ENCODE measurements around the gene S100A12.
"Not testable (repeated sequence)": the region's sequence is repeated elsewhere in the genome, so short reads cannot be mapped to it uniquely, and the experiment has no call there.

The S100A12 gene

DNA sequence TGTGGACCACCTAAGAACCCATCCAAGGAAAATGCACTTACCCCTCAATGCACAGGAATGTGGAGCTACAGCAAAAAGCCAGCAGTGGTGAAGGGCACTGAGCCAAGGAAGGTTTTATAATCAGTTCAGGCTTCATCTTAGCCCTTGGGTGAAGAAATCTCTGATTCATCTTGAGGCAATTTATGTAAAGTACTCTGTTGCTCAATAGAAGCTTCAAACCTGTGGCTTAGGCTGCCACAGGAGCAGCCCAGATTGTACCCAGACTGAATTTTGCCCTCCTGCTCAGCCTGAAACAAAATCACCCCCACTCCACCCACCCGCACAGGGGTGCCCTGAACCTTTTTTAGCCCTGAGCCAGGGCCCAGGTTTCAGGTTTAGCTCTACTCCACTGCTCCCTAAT lies at the start of gene S100A12:
S100A12 (minus strand) TSS at position 111 of the 400 bp plus-strand sequence. CDS start 1,029 bp downstream, outside the sequence.
- H3K9ac ChIP-seq (ENCODE audit: low read depth in 1 of 2, low read length in 2 of 2): no peak within 1 kb of the TSS
- no peak within 1 kb of the TSS for H3K27ac ChIP-seq (ENCODE audit: low read depth in 2 of 2, low read length in 2 of 2)
- H3K36me3 ChIP-seq (ENCODE audit: control insufficient read depth in 2 of 2, insufficient read depth in 2 of 2, low read length in 2 of 2): no peaks in the 10 kb centered on the region
- H3K4me1 ChIP-seq (ENCODE audit: control insufficient read depth in 2 of 2, insufficient read depth in 2 of 2, low read length in 2 of 2): no peaks in the 10 kb centered on the region
- H3K27me3 ChIP-seq (ENCODE audit: control insufficient read depth in 2 of 2, insufficient read depth in 2 of 2, low read length in 2 of 2): no peaks in the 10 kb centered on the region
- H3K9me3 ChIP-seq (ENCODE audit: control insufficient read depth in 2 of 2, low read length in 2 of 2): no peaks in the 10 kb centered on the region
- H3K4me3 ChIP-seq (ENCODE audit: low read length in 2 of 2): no peak within 1 kb of the TSS

DNA sequence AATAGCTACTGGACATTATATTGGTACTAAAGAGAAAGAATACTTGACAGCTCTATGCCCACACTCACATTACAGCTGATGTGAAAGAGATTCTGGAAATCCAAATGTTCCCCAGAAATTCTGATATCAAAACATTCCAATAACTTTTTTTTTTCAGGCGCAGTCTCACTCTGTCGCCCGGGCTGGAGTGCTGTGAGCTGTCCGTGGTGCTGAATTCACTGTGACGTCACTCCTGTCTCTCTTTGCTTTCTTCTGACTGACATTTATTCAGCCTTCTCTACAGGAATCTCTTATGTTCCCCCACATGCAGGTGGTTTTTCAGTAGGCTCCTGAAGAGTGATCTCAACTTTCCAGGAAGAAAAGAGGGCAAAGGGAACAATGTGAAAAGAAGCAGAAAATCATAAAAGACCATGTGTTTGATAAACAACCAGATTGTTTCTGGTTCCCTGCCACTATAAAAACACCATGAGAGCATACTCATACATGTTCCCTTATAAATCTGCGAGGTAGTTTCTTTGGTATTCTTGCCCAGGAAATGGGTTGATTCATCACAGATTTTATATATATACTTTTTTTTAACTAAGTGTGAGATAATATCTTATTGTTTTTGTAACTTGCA lies 47.1 kb upstream of the S100A12 start:
- H3K4me3 ChIP-seq (ENCODE audit: low read length in 2 of 2): no peak overlapping the region
- no peaks in the 10 kb centered on the region for H3K27me3 ChIP-seq (ENCODE audit: control insufficient read depth in 2 of 2, insufficient read depth in 2 of 2, low read length in 2 of 2)
- H3K36me3 ChIP-seq (ENCODE audit: control insufficient read depth in 2 of 2, insufficient read depth in 2 of 2, low read length in 2 of 2): no peaks in the 10 kb centered on the region
- H3K9ac ChIP-seq (ENCODE audit: low read depth in 1 of 2, low read length in 2 of 2): no peak overlapping the region
- H3K9me3 ChIP-seq (ENCODE audit: control insufficient read depth in 2 of 2, low read length in 2 of 2): no peaks in the 10 kb centered on the region
- H3K4me1 ChIP-seq (ENCODE audit: control insufficient read depth in 2 of 2, insufficient read depth in 2 of 2, low read length in 2 of 2): no peaks in the 10 kb centered on the region
- H3K27ac ChIP-seq (ENCODE audit: low read depth in 2 of 2, low read length in 2 of 2): no peak overlapping the region

DNA sequence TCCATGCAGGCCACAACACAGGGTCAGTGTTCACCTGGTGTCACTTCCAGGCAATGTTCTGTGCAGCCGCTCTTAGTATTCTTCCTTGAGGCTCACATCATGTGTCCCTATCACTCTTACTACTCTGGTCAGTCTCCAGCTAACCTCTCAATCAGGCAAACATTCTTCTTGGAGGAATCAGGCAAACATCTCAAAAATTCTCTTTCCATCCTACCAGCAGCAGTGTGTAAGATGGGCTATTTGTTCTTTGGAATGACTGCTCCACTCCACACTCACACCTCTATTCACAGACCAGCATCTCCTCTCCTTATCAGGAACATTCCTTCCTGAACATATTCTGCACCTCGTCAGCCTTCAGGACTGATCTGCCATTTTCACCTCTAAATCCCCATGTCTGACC lies 44.9 kb upstream of the S100A12 start:
- H3K4me3 ChIP-seq (ENCODE audit: low read length in 2 of 2): no peak overlapping the region
- no peak overlapping the region for H3K9ac ChIP-seq (ENCODE audit: low read depth in 1 of 2, low read length in 2 of 2)
- no peaks in the 10 kb centered on the region for H3K9me3 ChIP-seq (ENCODE audit: control insufficient read depth in 2 of 2, low read length in 2 of 2)
- H3K4me1 ChIP-seq (ENCODE audit: control insufficient read depth in 2 of 2, insufficient read depth in 2 of 2, low read length in 2 of 2): no peaks in the 10 kb centered on the region
- no peaks in the 10 kb centered on the region for H3K27me3 ChIP-seq (ENCODE audit: control insufficient read depth in 2 of 2, insufficient read depth in 2 of 2, low read length in 2 of 2)
- H3K36me3 ChIP-seq (ENCODE audit: control insufficient read depth in 2 of 2, insufficient read depth in 2 of 2, low read length in 2 of 2): no peaks in the 10 kb centered on the region
- H3K27ac ChIP-seq (ENCODE audit: low read depth in 2 of 2, low read length in 2 of 2): no peak overlapping the region

DNA sequence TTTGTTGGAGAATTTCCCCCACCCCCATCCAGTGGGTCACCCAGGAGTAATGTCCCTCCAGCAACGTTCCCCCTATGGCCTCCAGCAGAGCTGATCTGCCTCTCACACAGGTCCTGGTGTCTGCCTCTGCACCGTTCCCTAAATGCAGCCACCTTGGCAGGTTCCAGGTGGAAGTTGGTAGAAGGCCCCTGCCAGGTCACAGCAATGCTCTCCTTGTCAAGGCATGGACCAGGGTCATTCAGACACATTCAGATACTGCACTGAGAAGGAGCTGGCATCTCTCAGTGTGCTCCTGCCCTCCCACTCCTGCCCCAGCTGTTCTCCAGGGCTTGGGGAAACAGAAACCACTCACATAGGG lies 44.0 kb upstream of the S100A12 start:
- H3K27ac ChIP-seq (ENCODE audit: low read depth in 2 of 2, low read length in 2 of 2); H3K9ac ChIP-seq (ENCODE audit: low read depth in 1 of 2, low read length in 2 of 2); H3K36me3 ChIP-seq (ENCODE audit: control insufficient read depth in 2 of 2, insufficient read depth in 2 of 2, low read length in 2 of 2); H3K9me3 ChIP-seq (ENCODE audit: control insufficient read depth in 2 of 2, low read length in 2 of 2); H3K4me3 ChIP-seq (ENCODE audit: low read length in 2 of 2); H3K4me1 ChIP-seq (ENCODE audit: control insufficient read depth in 2 of 2, insufficient read depth in 2 of 2, low read length in 2 of 2); H3K27me3 ChIP-seq (ENCODE audit: control insufficient read depth in 2 of 2, insufficient read depth in 2 of 2, low read length in 2 of 2): not testable (repeated sequence)

DNA sequence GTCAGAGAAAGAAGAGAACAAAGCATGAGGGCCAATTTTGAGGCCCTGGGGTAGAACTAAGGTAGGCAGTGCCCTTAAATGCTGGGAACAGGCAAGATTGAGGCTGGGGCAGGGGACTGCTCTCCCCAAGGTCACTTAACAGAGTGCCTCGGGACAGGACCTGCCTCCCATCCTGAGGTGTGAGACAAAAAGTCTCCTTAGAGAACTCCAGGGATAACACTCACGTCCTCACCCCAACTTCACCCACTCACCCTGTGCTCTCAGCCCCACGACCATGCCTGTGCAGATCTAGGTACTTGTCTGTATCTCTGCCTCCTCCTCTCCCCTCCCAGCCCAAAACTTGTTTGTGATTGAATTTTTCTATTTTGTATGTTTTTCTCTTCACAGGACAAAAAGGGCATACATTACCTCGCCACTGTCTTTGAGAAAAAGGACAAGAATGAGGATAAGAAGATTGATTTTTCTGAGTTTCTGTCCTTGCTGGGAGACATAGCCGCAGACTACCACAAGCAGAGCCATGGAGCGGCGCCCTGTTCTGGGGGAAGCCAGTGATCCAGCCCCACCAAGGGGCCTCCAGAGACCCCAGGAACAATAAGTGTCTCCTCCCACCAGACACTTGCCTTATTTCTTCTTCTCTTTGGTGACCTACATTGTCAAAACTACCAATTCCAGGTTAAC lies 43.5 kb upstream of the S100A12 start:
- H3K27ac ChIP-seq (ENCODE audit: low read depth in 2 of 2, low read length in 2 of 2); H3K9me3 ChIP-seq (ENCODE audit: control insufficient read depth in 2 of 2, low read length in 2 of 2); H3K4me3 ChIP-seq (ENCODE audit: low read length in 2 of 2); H3K36me3 ChIP-seq (ENCODE audit: control insufficient read depth in 2 of 2, insufficient read depth in 2 of 2, low read length in 2 of 2); H3K27me3 ChIP-seq (ENCODE audit: control insufficient read depth in 2 of 2, insufficient read depth in 2 of 2, low read length in 2 of 2); H3K9ac ChIP-seq (ENCODE audit: low read depth in 1 of 2, low read length in 2 of 2); H3K4me1 ChIP-seq (ENCODE audit: control insufficient read depth in 2 of 2, insufficient read depth in 2 of 2, low read length in 2 of 2): not testable (repeated sequence)

DNA sequence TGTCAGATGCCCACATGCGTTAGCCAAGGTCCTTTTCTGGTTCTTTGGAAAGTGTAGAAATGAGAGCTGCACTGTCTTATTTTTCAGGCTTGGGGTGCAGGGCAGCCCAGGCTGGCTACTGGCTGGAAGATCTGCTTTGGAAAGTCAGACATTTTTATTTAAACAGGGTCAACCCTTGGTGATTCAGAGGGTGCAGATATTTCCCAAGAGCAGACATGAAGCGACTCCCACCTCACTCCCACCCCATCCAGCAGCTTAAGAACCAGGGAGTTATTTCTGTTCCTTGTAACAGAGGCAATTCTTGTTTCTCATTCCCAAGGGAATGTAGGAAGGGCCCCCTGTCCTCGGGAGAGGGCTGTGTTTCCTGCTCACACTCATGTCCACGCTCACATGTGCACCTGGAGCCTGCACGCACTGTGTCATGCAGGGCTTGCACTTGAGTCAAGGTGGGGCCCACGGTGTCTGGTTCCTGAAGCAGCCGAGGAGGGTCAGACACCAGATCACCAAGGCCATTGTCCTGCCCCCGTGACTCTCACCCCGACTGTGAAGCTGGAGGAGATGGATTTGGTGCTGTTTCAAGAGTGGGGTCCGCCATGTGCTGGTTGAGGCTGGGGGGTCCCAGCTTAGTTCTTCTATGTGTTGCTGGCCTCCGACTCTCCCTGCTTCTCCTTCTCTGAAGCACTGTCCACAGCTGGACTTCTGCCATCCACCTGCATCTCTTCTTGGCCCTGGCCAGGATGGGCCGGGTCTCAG lies 41.9 kb upstream of the S100A12 start:
- Histone ChIP-seq H3K9me3 (ENCODE audit: control insufficient read depth in 2 of 2, low read length in 2 of 2) (no peaks in the 10 kb centered on the region), H3K36me3 (ENCODE audit: control insufficient read depth in 2 of 2, insufficient read depth in 2 of 2, low read length in 2 of 2) (no peaks in the 10 kb centered on the region), H3K27me3 (ENCODE audit: control insufficient read depth in 2 of 2, insufficient read depth in 2 of 2, low read length in 2 of 2) (no peaks in the 10 kb centered on the region), H3K4me1 (ENCODE audit: control insufficient read depth in 2 of 2, insufficient read depth in 2 of 2, low read length in 2 of 2) (no peaks in the 10 kb centered on the region), H3K9ac (ENCODE audit: low read depth in 1 of 2, low read length in 2 of 2) (no peak overlapping the region), H3K27ac (ENCODE audit: low read depth in 2 of 2, low read length in 2 of 2) (no peak overlapping the region), H3K4me3 (ENCODE audit: low read length in 2 of 2) (no peak overlapping the region)

DNA sequence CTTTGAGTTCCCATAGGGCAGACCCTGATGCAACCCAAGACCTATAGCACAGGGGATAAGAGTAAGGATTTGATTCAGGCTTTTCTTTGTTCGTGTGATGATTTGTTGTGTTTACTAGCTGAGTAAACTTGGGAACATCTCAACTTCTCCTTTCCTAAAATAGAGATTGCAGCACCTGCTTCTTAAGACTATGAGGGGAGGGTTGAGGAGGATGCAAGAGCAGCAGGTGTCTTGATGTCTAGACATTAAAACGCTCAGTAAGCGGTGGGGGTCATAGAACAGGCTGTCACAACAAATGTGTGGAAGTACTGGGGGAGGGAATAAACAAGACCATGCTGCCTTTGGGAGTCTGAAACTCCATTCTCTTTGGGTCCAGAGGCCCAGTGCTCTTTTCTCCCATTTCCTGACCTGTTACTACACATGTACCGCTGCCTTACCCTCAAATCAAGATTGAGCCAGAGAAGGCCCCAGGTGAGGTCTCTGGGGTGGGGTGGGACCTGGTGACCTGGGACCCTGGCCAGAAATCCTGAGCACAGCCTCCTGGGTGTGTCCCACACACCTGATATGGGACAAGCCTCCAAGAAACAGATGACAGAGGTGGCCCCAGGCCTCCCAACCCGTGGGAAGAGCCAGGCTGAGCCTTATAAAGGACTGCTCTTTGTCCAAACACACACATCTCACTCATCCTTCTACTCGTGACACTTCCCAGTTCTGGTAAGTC lies 40.6 kb upstream of the S100A12 start, which contains the start of gene S100A7A:
S100A7A (plus strand) TSS at position 671 of the 721 bp plus-strand sequence. CDS start 1,563 bp downstream, outside the sequence.
- H3K27me3 ChIP-seq (ENCODE audit: control insufficient read depth in 2 of 2, insufficient read depth in 2 of 2, low read length in 2 of 2): no peaks in the 10 kb centered on the region
- H3K4me3 ChIP-seq (ENCODE audit: low read length in 2 of 2): no peak within 1 kb of the TSS
- H3K9ac ChIP-seq (ENCODE audit: low read depth in 1 of 2, low read length in 2 of 2): no peak within 1 kb of the TSS
- no peaks in the 10 kb centered on the region for H3K9me3 ChIP-seq (ENCODE audit: control insufficient read depth in 2 of 2, low read length in 2 of 2)
- no peaks in the 10 kb centered on the region for H3K36me3 ChIP-seq (ENCODE audit: control insufficient read depth in 2 of 2, insufficient read depth in 2 of 2, low read length in 2 of 2)
- no peaks in the 10 kb centered on the region for H3K4me1 ChIP-seq (ENCODE audit: control insufficient read depth in 2 of 2, insufficient read depth in 2 of 2, low read length in 2 of 2)
- no peak within 1 kb of the TSS for H3K27ac ChIP-seq (ENCODE audit: low read depth in 2 of 2, low read length in 2 of 2)

DNA sequence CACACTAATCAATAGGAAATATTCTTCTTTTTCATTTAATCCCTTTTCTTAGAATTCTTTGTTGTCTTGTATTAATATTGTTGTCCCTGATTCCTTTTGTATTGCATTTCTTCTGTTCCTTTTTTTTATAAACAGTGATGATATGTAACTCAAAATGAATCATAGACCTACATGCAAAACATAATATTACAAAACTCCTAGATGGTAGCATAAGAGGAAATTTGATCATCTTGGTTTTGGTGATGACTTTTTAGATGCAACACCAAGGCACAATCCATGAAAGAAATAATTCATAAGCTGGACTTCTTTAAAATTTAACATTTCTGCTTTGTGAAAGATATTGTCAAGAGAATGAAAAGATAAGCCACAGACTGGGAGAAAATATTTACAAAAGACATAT lies 38.5 kb upstream of the S100A12 start:
- H3K27me3 ChIP-seq (ENCODE audit: control insufficient read depth in 2 of 2, insufficient read depth in 2 of 2, low read length in 2 of 2); H3K4me3 ChIP-seq (ENCODE audit: low read length in 2 of 2); H3K4me1 ChIP-seq (ENCODE audit: control insufficient read depth in 2 of 2, insufficient read depth in 2 of 2, low read length in 2 of 2); H3K9me3 ChIP-seq (ENCODE audit: control insufficient read depth in 2 of 2, low read length in 2 of 2); H3K9ac ChIP-seq (ENCODE audit: low read depth in 1 of 2, low read length in 2 of 2); H3K36me3 ChIP-seq (ENCODE audit: control insufficient read depth in 2 of 2, insufficient read depth in 2 of 2, low read length in 2 of 2); H3K27ac ChIP-seq (ENCODE audit: low read depth in 2 of 2, low read length in 2 of 2): not testable (repeated sequence)

DNA sequence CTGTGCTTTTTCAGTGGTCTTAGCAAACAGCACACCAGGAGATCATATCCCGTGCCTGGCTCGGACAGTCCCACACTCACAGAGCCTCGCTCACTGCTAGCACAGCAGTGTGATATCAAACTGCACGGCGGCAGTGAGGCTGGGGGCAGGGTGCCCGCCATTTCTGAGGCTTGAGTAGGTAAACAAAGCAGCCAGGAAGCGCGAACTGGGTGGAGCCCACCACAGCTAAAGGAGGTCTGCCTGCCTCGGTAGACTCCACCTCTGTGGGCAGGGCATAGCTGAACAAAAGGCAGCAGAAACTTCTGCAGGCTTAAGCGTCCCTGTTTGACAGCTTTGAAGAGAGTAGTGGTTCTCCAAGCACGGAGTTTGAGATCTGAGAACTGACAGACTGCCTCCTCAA lies 31.9 kb upstream of the S100A12 start:
- not testable (repeated sequence) for H3K27me3 ChIP-seq (ENCODE audit: control insufficient read depth in 2 of 2, insufficient read depth in 2 of 2, low read length in 2 of 2); H3K27ac ChIP-seq (ENCODE audit: low read depth in 2 of 2, low read length in 2 of 2); H3K4me1 ChIP-seq (ENCODE audit: control insufficient read depth in 2 of 2, insufficient read depth in 2 of 2, low read length in 2 of 2); H3K4me3 ChIP-seq (ENCODE audit: low read length in 2 of 2); H3K9ac ChIP-seq (ENCODE audit: low read depth in 1 of 2, low read length in 2 of 2); H3K36me3 ChIP-seq (ENCODE audit: control insufficient read depth in 2 of 2, insufficient read depth in 2 of 2, low read length in 2 of 2); H3K9me3 ChIP-seq (ENCODE audit: control insufficient read depth in 2 of 2, low read length in 2 of 2)
